DOHH2 (cell line): ENCODE data around the gene UBTD2.

Source experiments
- EZH2phosphoT487 ChIP-seq: fragments of 200-600 bp; sonication (generic); IDR thresholded peaks from 2 replicates; pipeline ENCODE4 v1.6.1; 2017; ENCODE audit warnings: borderline replicate concordance, mild to moderate bottlenecking, antibody characterized with exemption, low read length, moderate library complexity, mixed read lengths
- TF ChIP-seq, protein P1 (sequence below): fragments of 200-600 bp; sonication (generic); IDR thresholded peaks from one replicate; pipeline ENCODE4 v1.5.1; 2014; ENCODE audit warnings: antibody characterized with exemption, mild to moderate bottlenecking, low read depth, low read length; ENCODE audit not compliant: poor library complexity, severe bottlenecking

DNA sequence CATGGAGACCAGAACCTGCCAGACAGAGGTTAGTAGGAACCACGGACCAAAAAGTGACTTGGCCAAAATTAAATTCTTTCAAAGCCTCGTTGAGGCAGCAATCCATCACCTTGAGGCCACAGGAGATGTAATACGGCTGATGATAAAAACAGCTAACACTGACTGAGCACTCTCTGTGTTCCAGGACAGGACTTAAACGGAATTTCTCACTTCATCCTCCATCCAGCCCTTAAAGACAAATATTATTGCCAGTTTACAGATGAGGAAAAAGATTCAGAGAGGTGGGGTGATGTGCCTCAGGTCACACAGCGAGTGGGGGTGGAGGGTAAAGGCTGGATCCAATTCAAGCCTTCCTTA lies 120.6 kb downstream of the UBTD2 start:
- TF ChIP-seq, protein P1, sequence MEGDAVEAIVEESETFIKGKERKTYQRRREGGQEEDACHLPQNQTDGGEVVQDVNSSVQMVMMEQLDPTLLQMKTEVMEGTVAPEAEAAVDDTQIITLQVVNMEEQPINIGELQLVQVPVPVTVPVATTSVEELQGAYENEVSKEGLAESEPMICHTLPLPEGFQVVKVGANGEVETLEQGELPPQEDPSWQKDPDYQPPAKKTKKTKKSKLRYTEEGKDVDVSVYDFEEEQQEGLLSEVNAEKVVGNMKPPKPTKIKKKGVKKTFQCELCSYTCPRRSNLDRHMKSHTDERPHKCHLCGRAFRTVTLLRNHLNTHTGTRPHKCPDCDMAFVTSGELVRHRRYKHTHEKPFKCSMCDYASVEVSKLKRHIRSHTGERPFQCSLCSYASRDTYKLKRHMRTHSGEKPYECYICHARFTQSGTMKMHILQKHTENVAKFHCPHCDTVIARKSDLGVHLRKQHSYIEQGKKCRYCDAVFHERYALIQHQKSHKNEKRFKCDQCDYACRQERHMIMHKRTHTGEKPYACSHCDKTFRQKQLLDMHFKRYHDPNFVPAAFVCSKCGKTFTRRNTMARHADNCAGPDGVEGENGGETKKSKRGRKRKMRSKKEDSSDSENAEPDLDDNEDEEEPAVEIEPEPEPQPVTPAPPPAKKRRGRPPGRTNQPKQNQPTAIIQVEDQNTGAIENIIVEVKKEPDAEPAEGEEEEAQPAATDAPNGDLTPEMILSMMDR: no peak
- no peak for TF ChIP-seq EZH2phosphoT487
